Kidney epithelial cell (primary cell): ENCODE data around the gene CLEC2D. TPM values are rescaled to one million over a fixed set of nuclear protein-coding genes. Genes with fewer than 3 reads are reported as not detected.
"Not testable (repeated sequence)": the region's sequence is repeated elsewhere in the genome, so short reads cannot be mapped to it uniquely, and the experiment has no call there.

Source experiments
- DNase-seq: peaks from one replicate; pipeline ENCODE4 v3.0.0-alpha.2; 2010; ENCODE audit warnings: low read depth
- H3K27me3 ChIP-seq: 2 replicates; pipeline ENCODE4 v1.6.0; 2011; ENCODE audit warnings: low read length; ENCODE audit not compliant: control insufficient read depth, insufficient read depth
- H3K36me3 ChIP-seq: 2 replicates; pipeline ENCODE4 v1.5.1; 2011; ENCODE audit warnings: low read length; ENCODE audit not compliant: control insufficient read depth, insufficient read depth
- H3K4me3 ChIP-seq: 2 replicates; pipeline ENCODE4 v1.5.1; 2011; ENCODE audit warnings: low read depth, mild to moderate bottlenecking, control low read depth, low read length
- total RNA-seq: library from RNA; depleted of rRNA; stranded (reverse); fragments of >200 nt; gene quantifications from 2 replicates; pipeline ENCODE4 v1.2.3, GENCODE V29; 2015
- TF ChIP-seq, protein P1 (sequence below): IDR thresholded peaks from 2 replicates; pipeline ENCODE4 v1.5.1; 2011; ENCODE audit warnings: mild to moderate bottlenecking, moderate library complexity, low read length, control low read depth, inconsistent platforms; ENCODE audit not compliant: insufficient read depth, poor library complexity, severe bottlenecking

Gene CLEC2D
- total RNA-seq, 1 donor from 2014 or later, result 6.9 TPM

DNA sequence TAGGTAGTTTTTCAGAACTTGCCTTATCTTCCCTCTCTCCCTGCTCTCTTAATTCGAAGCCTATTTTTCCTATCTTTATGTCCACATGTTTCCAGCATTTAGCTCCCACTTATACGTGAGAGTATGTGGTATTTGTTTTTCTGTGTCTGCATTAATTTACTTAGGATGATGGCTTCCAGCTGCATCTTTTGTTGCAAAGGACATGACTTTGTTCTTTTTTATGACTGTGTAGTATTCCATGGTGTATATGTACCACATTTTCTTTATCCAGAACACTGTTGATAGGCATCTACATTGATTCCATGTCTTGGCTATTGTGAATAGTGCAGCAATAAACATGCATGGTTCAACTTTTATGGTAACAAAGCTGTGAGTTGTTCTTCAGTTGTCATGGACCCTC is 7.8 kb upstream of the CLEC2D start:
- peaks cover 1% of the 10 kb centered on the region for H3K36me3 ChIP-seq
- no peak overlapping the region for H3K4me3 ChIP-seq
- H3K27me3 ChIP-seq, result no peaks in the 10 kb centered on the region
- no peak for DNase-seq
- TF ChIP-seq, protein P1, sequence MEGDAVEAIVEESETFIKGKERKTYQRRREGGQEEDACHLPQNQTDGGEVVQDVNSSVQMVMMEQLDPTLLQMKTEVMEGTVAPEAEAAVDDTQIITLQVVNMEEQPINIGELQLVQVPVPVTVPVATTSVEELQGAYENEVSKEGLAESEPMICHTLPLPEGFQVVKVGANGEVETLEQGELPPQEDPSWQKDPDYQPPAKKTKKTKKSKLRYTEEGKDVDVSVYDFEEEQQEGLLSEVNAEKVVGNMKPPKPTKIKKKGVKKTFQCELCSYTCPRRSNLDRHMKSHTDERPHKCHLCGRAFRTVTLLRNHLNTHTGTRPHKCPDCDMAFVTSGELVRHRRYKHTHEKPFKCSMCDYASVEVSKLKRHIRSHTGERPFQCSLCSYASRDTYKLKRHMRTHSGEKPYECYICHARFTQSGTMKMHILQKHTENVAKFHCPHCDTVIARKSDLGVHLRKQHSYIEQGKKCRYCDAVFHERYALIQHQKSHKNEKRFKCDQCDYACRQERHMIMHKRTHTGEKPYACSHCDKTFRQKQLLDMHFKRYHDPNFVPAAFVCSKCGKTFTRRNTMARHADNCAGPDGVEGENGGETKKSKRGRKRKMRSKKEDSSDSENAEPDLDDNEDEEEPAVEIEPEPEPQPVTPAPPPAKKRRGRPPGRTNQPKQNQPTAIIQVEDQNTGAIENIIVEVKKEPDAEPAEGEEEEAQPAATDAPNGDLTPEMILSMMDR, result no peak

DNA sequence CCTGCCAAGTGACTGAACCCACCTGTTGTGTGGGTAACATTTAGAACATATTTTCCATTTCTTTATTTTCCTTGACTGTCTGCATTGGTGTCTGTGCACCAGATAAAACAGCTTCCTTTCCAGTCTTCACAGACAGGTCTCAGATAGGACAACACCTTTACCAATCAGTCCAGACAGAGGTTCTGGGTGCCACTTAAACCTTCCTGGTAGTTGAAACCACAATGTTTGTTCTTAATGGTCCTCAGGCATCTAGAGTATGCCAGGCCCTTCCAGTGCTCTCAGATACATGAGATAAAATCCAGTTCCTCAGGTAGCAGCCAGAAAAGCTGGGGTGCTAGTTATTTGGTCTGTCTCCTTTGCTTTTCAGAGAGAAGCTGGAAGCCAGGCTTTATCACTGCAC is 7.0 kb upstream of the CLEC2D start:
- DNase-seq, result no peak
- TF ChIP-seq, protein P1, result no peak
- Histone ChIP-seq H3K27me3 (no peaks in the 10 kb centered on the region), H3K4me3 (no peak overlapping the region), H3K36me3 (peaks cover 1% of the 10 kb centered on the region)

DNA sequence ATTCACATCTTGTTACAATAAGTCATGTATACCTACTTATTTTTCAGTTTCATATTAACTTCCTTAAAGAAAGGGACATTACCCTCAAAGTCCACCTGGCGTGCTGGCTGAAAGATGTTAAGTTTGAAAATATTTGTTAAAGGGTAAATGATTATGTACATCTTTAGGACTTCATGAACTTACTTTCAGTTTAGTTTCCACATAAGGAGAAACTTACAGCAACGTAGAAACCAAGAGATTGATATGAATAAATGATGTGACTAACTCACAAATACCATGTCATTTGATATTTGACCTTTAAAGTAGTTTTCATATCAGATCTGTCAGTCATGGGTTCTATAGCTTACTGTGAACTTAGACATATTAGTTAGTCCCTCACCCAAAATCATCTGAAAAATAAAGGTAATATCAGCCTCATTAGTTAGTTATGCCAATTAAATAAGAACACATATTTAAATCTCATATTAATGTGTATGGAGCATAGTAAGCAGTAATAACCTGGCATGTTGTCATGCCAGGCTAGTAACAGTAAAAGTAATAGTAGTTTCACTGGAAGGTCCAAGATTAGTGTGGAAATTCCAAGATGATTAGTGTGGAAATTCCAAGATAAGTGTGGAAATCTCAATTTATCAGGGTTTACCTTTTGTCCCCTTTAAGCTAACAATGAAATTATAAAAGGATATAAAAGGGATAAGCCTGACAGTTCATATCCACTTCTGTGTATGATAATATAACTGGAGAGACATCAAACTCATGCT is 1.9 kb upstream of the CLEC2D start:
- DNase-seq, result no peak
- H3K27me3 ChIP-seq, result no peaks in the 10 kb centered on the region
- H3K36me3 ChIP-seq, result no peaks in the 10 kb centered on the region
- TF ChIP-seq, protein P1, result no peak
- no peak overlapping the region for H3K4me3 ChIP-seq

DNA sequence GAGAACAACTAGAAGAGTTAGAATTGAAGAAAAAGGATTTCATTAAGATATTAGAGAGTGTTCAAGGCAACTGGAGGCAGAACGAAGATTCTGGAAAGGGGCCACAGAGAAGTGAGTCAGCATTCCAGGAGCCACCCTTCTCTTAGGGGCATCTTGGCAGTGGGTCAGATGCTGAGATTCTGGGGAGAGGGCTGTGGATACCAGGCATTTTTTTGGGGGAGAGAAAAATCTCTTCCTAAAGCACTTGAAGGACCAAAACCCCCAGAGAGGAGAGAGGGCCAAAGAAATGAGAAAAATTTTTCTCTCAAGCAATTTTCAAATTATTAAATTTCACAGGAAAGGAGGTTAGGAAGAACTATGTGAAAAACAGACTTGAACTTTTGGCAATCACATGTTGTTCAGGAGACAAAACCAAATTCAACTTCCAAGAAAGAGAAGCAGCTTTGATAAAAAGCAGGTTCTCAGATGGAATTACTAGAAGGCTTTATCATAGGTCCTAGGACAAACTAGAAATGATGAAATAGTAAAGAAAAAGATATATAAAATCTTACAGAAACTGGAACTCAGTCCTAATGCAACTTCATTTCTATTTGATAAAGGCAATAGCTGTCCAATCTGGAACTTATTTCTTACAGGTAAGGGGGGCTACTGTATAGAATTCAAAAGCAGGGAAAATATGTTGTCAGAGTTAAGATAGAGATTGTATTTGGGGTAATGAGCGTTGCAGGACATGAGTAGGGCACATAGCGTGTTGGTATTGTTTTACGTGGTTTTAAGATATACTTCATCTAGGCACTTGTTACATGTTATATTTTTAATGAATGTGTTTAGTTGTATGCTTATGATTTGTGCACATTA is 1.1 kb upstream of the CLEC2D start:
- no peaks in the 10 kb centered on the region for H3K36me3 ChIP-seq
- TF ChIP-seq, protein P1, result no peak
- no peak overlapping the region for H3K4me3 ChIP-seq
- no peaks in the 10 kb centered on the region for H3K27me3 ChIP-seq
- DNase-seq, result no peak

DNA sequence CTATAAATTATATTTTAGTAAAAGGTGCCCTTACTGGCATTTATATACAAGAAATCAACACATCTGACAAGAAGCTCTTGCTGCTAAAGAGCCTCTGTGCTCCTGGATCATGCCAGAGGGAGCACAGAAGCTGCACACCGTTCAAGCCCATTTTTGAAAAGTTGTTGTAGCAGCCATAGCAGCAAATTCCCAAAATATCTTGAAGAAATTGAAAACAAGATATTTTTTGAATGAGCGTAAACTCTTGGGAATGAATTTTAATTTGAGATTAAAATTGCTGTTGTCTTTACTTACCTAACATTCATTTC is 540 bp upstream of the CLEC2D start:
- TF ChIP-seq, protein P1, result no peak
- Histone ChIP-seq H3K36me3 (no peaks in the 10 kb centered on the region), H3K4me3 (no peak overlapping the region), H3K27me3 (no peaks in the 10 kb centered on the region)
- no peak for DNase-seq

DNA sequence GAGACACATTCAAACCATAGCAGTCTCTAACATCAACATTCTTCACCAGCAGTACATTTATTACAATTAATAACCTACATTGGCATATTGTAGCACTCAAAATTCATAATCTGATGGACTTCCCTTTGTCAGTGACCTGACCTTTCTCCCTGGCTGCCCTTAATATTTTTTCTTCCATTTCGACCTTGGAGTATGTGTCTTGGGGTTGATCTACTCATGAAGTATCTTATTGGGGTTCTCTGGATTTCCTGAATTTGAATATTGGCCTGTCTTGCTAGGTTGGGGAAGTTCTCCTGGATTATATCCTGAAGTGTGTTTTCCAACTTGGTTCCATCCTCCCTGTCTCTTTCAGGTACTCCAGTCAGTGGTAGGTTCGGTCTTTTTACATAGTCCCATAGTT is 2.8 kb downstream of the CLEC2D start:
- H3K27me3 ChIP-seq, H3K4me3 ChIP-seq, DNase-seq, H3K36me3 ChIP-seq: not testable (repeated sequence)
